Neuronal stem cell (in vitro differentiated cells): ENCODE data around the gene MSMP.

Experiments
- DNase-seq: peaks from one replicate; pipeline ENCODE4 v3.0.0-alpha.2; 2013; ENCODE audit warnings: low spot score
- H2AFZ ChIP-seq: one replicate; pipeline ENCODE4 v1.6.1; 2013; ENCODE audit warnings: mild to moderate bottlenecking, low read length, inconsistent platforms
- H2AK5ac ChIP-seq: 2 replicates; pipeline ENCODE4 v1.6.1; 2013; ENCODE audit warnings: low read depth, mild to moderate bottlenecking, inconsistent platforms, low read length, moderate library complexity, mixed read lengths
- H2BK120ac ChIP-seq: 2 replicates; pipeline ENCODE4 v1.6.1; 2013; ENCODE audit warnings: low read depth, mild to moderate bottlenecking, inconsistent platforms, low read length, moderate library complexity, mixed read lengths
- H2BK12ac ChIP-seq: one replicate; pipeline ENCODE4 v1.6.1; 2013; ENCODE audit warnings: low read length, inconsistent platforms
- H2BK15ac ChIP-seq: 2 replicates; pipeline ENCODE4 v1.6.1; 2013; ENCODE audit warnings: mild to moderate bottlenecking, low read length, inconsistent platforms, mixed read lengths
- H2BK5ac ChIP-seq: one replicate; pipeline ENCODE4 v1.6.1; 2013; ENCODE audit warnings: inconsistent platforms, mild to moderate bottlenecking, low read length, moderate library complexity
- H3K14ac ChIP-seq: one replicate; pipeline ENCODE4 v1.6.1; 2013; ENCODE audit warnings: low read length, inconsistent platforms
- H3K18ac ChIP-seq: 2 replicates; pipeline ENCODE4 v1.6.1; 2013; ENCODE audit warnings: low read length, inconsistent platforms
- H3K23ac ChIP-seq: 2 replicates; pipeline ENCODE4 v1.6.1; 2013; ENCODE audit warnings: low read depth, mild to moderate bottlenecking, mixed read lengths, low read length, inconsistent platforms; ENCODE audit not compliant: poor library complexity
- H3K27ac ChIP-seq: replicated peaks from 3 replicates; pipeline ENCODE4 v1.5.1; 2013; ENCODE audit warnings: low read length, inconsistent platforms
- H3K27me3 ChIP-seq, 3 experiments: 2 replicates each; pipeline ENCODE4 v1.6.1; 2013; ENCODE audit warnings: low read length in 3 of 3, mild to moderate bottlenecking in 2 of 3, inconsistent platforms in 1 of 3, low read depth in 1 of 3, mixed read lengths in 1 of 3, moderate library complexity in 1 of 3; ENCODE audit not compliant: control insufficient read depth in 3 of 3, insufficient read depth in 3 of 3
- H3K36me3 ChIP-seq, 2 donors: replicated peaks in 1 of 2; 2 replicates each; pipeline ENCODE4 v1.6.1; 2013; ENCODE audit warnings: low read length in 2 of 2; ENCODE audit not compliant: control insufficient read depth in 2 of 2, insufficient read depth in 2 of 2
- H3K4ac ChIP-seq: 2 replicates; pipeline ENCODE4 v1.6.1; 2013; ENCODE audit warnings: inconsistent platforms, mild to moderate bottlenecking, low read length, moderate library complexity
- H3K4me1 ChIP-seq, 2 donors: 1 replicate in 1 of 2; 2 replicates in 1 of 2; pipeline ENCODE4 v1.6.1; 2013; ENCODE audit warnings: low read length in 2 of 2, low read depth in 1 of 2; ENCODE audit not compliant: control insufficient read depth in 2 of 2, insufficient read depth in 1 of 2
- H3K4me2 ChIP-seq: one replicate; pipeline ENCODE4 v1.6.1; 2013; ENCODE audit warnings: mild to moderate bottlenecking, low read length, inconsistent platforms; ENCODE audit not compliant: insufficient read depth, poor library complexity, severe bottlenecking
- H3K4me3 ChIP-seq, 2 donors: 2 replicates each; pipeline ENCODE4 v1.5.1; 2013; ENCODE audit warnings: low read length in 2 of 2, mild to moderate bottlenecking in 2 of 2, inconsistent platforms in 1 of 2, moderate library complexity in 1 of 2
- H3K79me1 ChIP-seq: one replicate; pipeline ENCODE4 v1.6.1; 2013; ENCODE audit warnings: low read depth, mild to moderate bottlenecking, inconsistent platforms, low read length, moderate library complexity
- H3K9ac ChIP-seq: one replicate; pipeline ENCODE4 v1.6.1; 2013; ENCODE audit warnings: mild to moderate bottlenecking, low read depth, low read length, inconsistent platforms; ENCODE audit not compliant: poor library complexity
- H3K9me3 ChIP-seq, 2 donors: replicated peaks in 1 of 2; 2 replicates each; pipeline versions ENCODE3 to v1.6.1; 2013; ENCODE audit warnings: low read length in 2 of 2, mild to moderate bottlenecking in 2 of 2, inconsistent platforms in 1 of 2, low read depth in 1 of 2, mixed read lengths in 1 of 2, moderate library complexity in 1 of 2; ENCODE audit not compliant: control insufficient read depth in 2 of 2, insufficient read depth in 1 of 2
- H4K8ac ChIP-seq: one replicate; pipeline ENCODE4 v1.6.1; 2013; ENCODE audit warnings: low read depth, mild to moderate bottlenecking, inconsistent platforms, low read length, moderate library complexity
- H4K91ac ChIP-seq: one replicate; pipeline ENCODE4 v1.6.1; 2013; ENCODE audit warnings: low read length, low read depth, mild to moderate bottlenecking, inconsistent platforms; ENCODE audit not compliant: poor library complexity
- WGBS, 2 donors: extraction: QIAGEN DNeasy Blood & Tissue Kit; methylation state at CpG; one replicate each; pipeline ENCODE4 v1.1.7; 2013; ENCODE audit warnings: missing lambda C conversion rate in 2 of 2, mixed read lengths in 1 of 2; ENCODE audit not compliant: insufficient read length in 2 of 2, insufficient replicate concordance in 1 of 2; ENCODE audit errors: extremely low coverage in 2 of 2; 5-methylcytosine and 5-hydroxymethylcytosine counted together

Gene MSMP

DNA sequence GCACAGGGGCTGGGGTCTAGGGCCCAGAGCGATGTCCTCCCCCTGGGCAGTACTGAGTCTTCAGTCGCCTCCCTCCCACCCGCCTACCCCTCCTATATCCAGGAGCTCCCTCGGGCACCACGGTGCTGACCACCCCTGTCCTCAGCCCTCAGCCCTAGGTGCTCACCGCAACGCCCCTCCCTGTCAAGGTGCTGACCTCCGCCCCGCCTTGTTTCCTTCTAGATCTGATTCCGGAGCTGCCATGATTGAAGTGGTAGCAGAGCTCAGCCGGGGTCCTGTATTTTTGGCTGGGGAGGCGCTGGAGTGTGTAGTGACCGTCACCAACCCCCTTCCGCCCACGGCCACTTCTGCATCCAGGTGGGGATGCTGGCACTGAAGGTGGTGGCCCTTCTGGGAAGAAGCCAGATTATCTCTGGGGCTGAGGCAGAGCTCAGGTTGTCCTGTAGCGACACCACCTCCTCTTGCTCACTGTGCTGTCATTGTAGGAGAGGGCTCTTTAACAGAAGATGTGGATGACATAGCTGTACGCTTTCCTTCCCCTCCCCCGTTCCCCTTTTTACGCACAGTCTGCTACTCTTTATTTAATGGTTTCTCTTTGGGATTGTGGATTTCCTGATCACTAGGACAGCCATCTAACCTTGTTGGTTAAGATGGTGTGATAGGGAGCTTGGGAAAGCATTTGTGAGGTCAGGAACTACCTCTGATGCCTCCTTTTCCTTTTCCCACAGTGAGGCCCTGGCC lies 4.4 kb downstream of the MSMP start:
- H3K23ac ChIP-seq, result peak overlapping the region; percentile 52
- peak overlapping the region; percentile 93 for H3K4me2 ChIP-seq
- peaks cover 19 to 23% of the 10 kb centered on the region in 2 donors for H3K4me1 ChIP-seq
- H3K79me1 ChIP-seq, result peaks cover 5% of the 10 kb centered on the region
- WGBS, 2 donors, result no CpG with 5 or more reads among the region's 19 CpGs
- DNase-seq, result no peak
- peak overlapping the region; percentile 95 for H3K9ac ChIP-seq
- H3K9me3 ChIP-seq, result no peaks in the 10 kb centered on the region
- no peak overlapping the region for H2BK120ac ChIP-seq
- H2AK5ac ChIP-seq, result peak overlapping the region; percentile 76
- H3K36me3 ChIP-seq, result peaks cover 38 to 70% of the 10 kb centered on the region in 2 donors
- peak overlapping the region; percentile 96 for H2AFZ ChIP-seq
- no peak overlapping the region for H3K14ac ChIP-seq
- H3K27ac ChIP-seq, result no peak overlapping the region
- no peak overlapping the region for H3K4ac ChIP-seq
- H4K91ac ChIP-seq, result no peak overlapping the region
- H2BK15ac ChIP-seq, result peak overlapping the region; percentile 45
- H2BK5ac ChIP-seq, result peak overlapping the region; percentile 58
- peak overlapping the region; percentile 87 to 96 for H3K4me3 ChIP-seq
- peak overlapping the region; percentile 93 for H3K18ac ChIP-seq
- H3K27me3 ChIP-seq, result no peaks in the 10 kb centered on the region
- no peak overlapping the region for H2BK12ac ChIP-seq
- H4K8ac ChIP-seq, result no peak overlapping the region

GRCh38 chr9:35748858-35749514 lies 5.1 kb downstream of the MSMP start, which contains the start of the genes GBA2 and RGP1:
Gene GBA2 (minus strand): TSS chr9:35749228. CDS start chr9:35748704, 524 bp downstream.
Gene RGP1 (plus strand): TSS chr9:35749287. CDS start chr9:35749756, 469 bp downstream.
- Histone ChIP-seq H2AK5ac (peak within 1 kb of the TSS; percentile 76), H3K23ac (peak within 1 kb of the TSS; percentile 52), H3K4me2 (peak within 1 kb of the TSS; percentile 93), H4K8ac (no peak within 1 kb of the TSS), H3K9ac (peak within 1 kb of the TSS; percentile 95), H3K18ac (peak within 1 kb of the TSS; percentile 93), H2AFZ (peak within 1 kb of the TSS; percentile 96), H4K91ac (no peak within 1 kb of the TSS), H3K4ac (no peak within 1 kb of the TSS), H2BK5ac (peak within 1 kb of the TSS; percentile 58), H3K36me3 (peaks cover 42 to 70% of the 10 kb centered on the region in 2 donors), H2BK15ac (peak within 1 kb of the TSS; percentile 45), H3K27ac (peak within 1 kb of the TSS; percentile 42), H3K27me3 (no peaks in the 10 kb centered on the region), H3K9me3 (no peaks in the 10 kb centered on the region), H3K4me3 (peak within 1 kb of the TSS; percentile 87 to 96), H2BK12ac (no peak within 1 kb of the TSS), H3K79me1 (peaks cover 5% of the 10 kb centered on the region), H3K14ac (no peak within 1 kb of the TSS), H2BK120ac (no peak within 1 kb of the TSS), H3K4me1 (peaks cover 19 to 23% of the 10 kb centered on the region in 2 donors)
- WGBS, 2 donors, result no CpG with 5 or more reads among the region's 69 CpGs
- peak; percentile 67 for DNase-seq

DNA sequence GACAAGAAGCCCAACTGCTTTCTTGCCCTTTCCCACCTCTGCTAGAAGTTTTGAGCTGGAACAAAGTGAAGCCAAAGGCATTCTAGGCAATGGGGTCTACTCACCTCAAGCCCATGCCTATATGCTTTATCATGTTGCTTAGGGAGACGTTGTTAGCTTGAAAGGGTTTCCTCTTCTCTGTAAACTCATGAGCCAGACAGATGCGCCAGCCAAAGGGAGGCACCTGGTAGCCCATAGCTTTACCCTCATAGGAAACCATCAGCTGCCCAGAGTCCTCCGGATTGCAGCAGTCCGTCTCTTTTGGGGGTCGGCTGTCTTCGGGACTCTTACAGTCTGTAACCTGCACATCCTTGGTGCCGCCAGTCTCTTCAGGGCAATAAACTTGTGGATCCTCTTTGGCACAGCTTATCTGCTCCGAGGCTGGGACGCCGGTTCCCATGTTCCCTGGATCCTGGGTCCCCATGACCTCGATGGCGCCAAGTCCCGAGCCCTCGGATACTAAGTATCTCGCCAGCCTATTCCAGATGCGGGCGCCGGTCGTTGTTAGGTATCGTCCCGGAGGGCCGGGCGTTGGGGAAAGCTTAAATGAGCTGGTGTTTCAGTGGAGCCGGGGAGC lies 5.7 kb downstream of the MSMP start:
- H3K27ac ChIP-seq, result no peak overlapping the region

More for the DNA sequence above, 5.7 kb downstream of the MSMP start:
- H2AFZ ChIP-seq, result peak overlapping the region; percentile 96
- peaks cover 42 to 70% of the 10 kb centered on the region in 2 donors for H3K36me3 ChIP-seq
- H2BK15ac ChIP-seq, result no peak overlapping the region
- peak overlapping the region; percentile 49 for H2BK5ac ChIP-seq
- no CpG with 5 or more reads among the region's 24 CpGs for WGBS, 2 donors
- no peak overlapping the region for H3K4ac ChIP-seq
- no peaks in the 10 kb centered on the region for H3K27me3 ChIP-seq
- H4K8ac ChIP-seq, result no peak overlapping the region
- no peak overlapping the region for H3K14ac ChIP-seq
- peak overlapping the region; percentile 87 for H3K9ac ChIP-seq
- H4K91ac ChIP-seq, result no peak overlapping the region
- peak overlapping the region; percentile 48 for H3K23ac ChIP-seq
- H3K4me1 ChIP-seq, result peaks cover 19 to 23% of the 10 kb centered on the region in 2 donors
- peak overlapping the region; percentile 29 for H3K18ac ChIP-seq
- no peak for DNase-seq
- no peaks in the 10 kb centered on the region for H3K9me3 ChIP-seq
- H3K4me3 ChIP-seq, result peak overlapping the region; percentile 87 to 96
- peak overlapping the region; percentile 79 for H3K4me2 ChIP-seq
- H2BK12ac ChIP-seq, result no peak overlapping the region
- no peak overlapping the region for H2AK5ac ChIP-seq
- peaks cover 5% of the 10 kb centered on the region for H3K79me1 ChIP-seq
- no peak overlapping the region for H2BK120ac ChIP-seq
